GM23338 (cell line): ENCODE data around the gene TMEM59L. TPM values are rescaled to one million over a fixed set of nuclear protein-coding genes. Genes with fewer than 3 reads are reported as not detected.

Experiments
- ATAC-seq: fragments of 200-7000 bp; cut with Tn5 transposase; 3 replicates; pipeline ENCODE4 v1.9.1; 2020
- DNase-seq: peaks from one replicate; pipeline ENCODE4 v3.0.0-alpha.2; 2015; ENCODE audit warnings: low spot score
- H2AFZ ChIP-seq: fragments of 200-600 bp; sonication (generic); 2 replicates; pipeline ENCODE4 v1.8.0; 2016; ENCODE audit warnings: antibody characterized with exemption, mild to moderate bottlenecking, moderate library complexity
- H3F3A ChIP-seq: fragments of 200-600 bp; sonication (generic); replicated peaks from 2 replicates; pipeline ENCODE4 v1.8.0; 2017; ENCODE audit warnings: antibody characterized with exemption, mixed run types, low read depth
- H3K27ac ChIP-seq: fragments of 200-600 bp; sonication (generic); 2 replicates; pipeline ENCODE4 v1.6.1; 2016; ENCODE audit warnings: low read depth
- H3K27me3 ChIP-seq: fragments of 200-600 bp; sonication (generic); 2 replicates; pipeline ENCODE4 v1.8.0; 2016; ENCODE audit warnings: mild to moderate bottlenecking, mixed run types, moderate library complexity; ENCODE audit not compliant: insufficient read depth
- H3K36me3 ChIP-seq: fragments of 200-600 bp; sonication (generic); 2 replicates; pipeline ENCODE4 v1.8.0; 2016; ENCODE audit warnings: mild to moderate bottlenecking; ENCODE audit not compliant: insufficient read depth
- H3K4me1 ChIP-seq: fragments of 200-600 bp; sonication (generic); 2 replicates; pipeline ENCODE4 v1.8.0; 2016; ENCODE audit warnings: mild to moderate bottlenecking, moderate library complexity; ENCODE audit not compliant: insufficient read depth
- H3K4me2 ChIP-seq: fragments of 200-600 bp; sonication (generic); 2 replicates; pipeline ENCODE4 v1.7.1; 2017; ENCODE audit warnings: mixed run types
- H3K4me3 ChIP-seq: fragments of 200-600 bp; sonication (generic); 2 replicates; pipeline ENCODE4 v1.6.1; 2016; ENCODE audit warnings: mixed run types
- H3K79me2 ChIP-seq: fragments of 200-600 bp; sonication (generic); replicated peaks from 2 replicates; pipeline ENCODE4 v1.8.0; 2017; ENCODE audit warnings: mild to moderate bottlenecking; ENCODE audit not compliant: insufficient read depth
- H3K9me2 ChIP-seq: fragments of 200-600 bp; sonication (generic); 2 replicates; pipeline ENCODE4 v1.8.0; 2017; ENCODE audit not compliant: insufficient read depth
- H4K20me1 ChIP-seq: fragments of 200-600 bp; sonication (generic); replicated peaks from 2 replicates; pipeline ENCODE4 v1.8.0; 2017; ENCODE audit warnings: mild to moderate bottlenecking; ENCODE audit not compliant: insufficient read depth
- H3K27ac Mint-ChIP-seq: 2 replicates; pipeline ENCODE4 v1.8.0; 2020; ENCODE audit warnings: inconsistent platforms, mild to moderate bottlenecking, moderate library complexity, mixed read lengths
- H3K27me3 Mint-ChIP-seq: 3 replicates; pipeline ENCODE4 v1.8.0; 2022; ENCODE audit warnings: low read depth, mild to moderate bottlenecking, moderate library complexity, mixed read lengths, inconsistent platforms; ENCODE audit not compliant: insufficient read depth, poor library complexity
- H3K36me3 Mint-ChIP-seq: 3 replicates; pipeline ENCODE4 v1.8.0; 2021; ENCODE audit warnings: low read depth, mild to moderate bottlenecking, inconsistent platforms, moderate library complexity, mixed read lengths
- H3K4me1 Mint-ChIP-seq: 3 replicates; pipeline ENCODE4 v1.8.0; 2020; ENCODE audit warnings: mild to moderate bottlenecking, inconsistent platforms, mixed read lengths
- H3K4me3 Mint-ChIP-seq: 3 replicates; pipeline ENCODE4 v1.8.0; 2021; ENCODE audit warnings: moderate library complexity, mild to moderate bottlenecking, inconsistent platforms, mixed read lengths
- H3K9me3 Mint-ChIP-seq: 3 replicates; pipeline ENCODE4 v1.8.0; 2020; ENCODE audit warnings: moderate library complexity, mild to moderate bottlenecking, inconsistent platforms, mixed read lengths
- CREB1 ChIP-seq: fragments of 250-450 bp; sonication (Bioruptor Pico); IDR thresholded peaks from 2 replicates; pipeline ENCODE4 v1.5.0; 2020; ENCODE audit warnings: low read depth, mild to moderate bottlenecking, moderate library complexity
- CTCF ChIP-seq, 2 experiments: fragments of 200-600 bp in 1 of 2; sonication (generic) in 1 of 2; conservative IDR thresholded peaks; 2 replicates each; pipeline versions ENCODE4 v1.5.1 to v1.6.1; 2016 to 2017; ENCODE audit warnings: antibody characterized with exemption in 2 of 2, low read depth in 2 of 2, mild to moderate bottlenecking in 2 of 2, moderate library complexity in 1 of 2
- ETS1 ChIP-seq: IDR thresholded peaks from 2 replicates; pipeline ENCODE4 v1.6.1; 2016; ENCODE audit warnings: antibody characterized with exemption
- EZH2phosphoT487 ChIP-seq: fragments of 200-600 bp; sonication (generic); IDR thresholded peaks from one replicate; pipeline ENCODE4 v1.8.1; 2018; ENCODE audit warnings: antibody characterized with exemption; ENCODE audit not compliant: unreplicated experiment
- NANOG ChIP-seq: IDR thresholded peaks from 2 replicates; pipeline ENCODE4 v1.6.1; 2016; ENCODE audit warnings: antibody characterized with exemption, borderline replicate concordance
- POLR2AphosphoS5 ChIP-seq: IDR thresholded peaks from 2 replicates; pipeline ENCODE4 v1.6.1; 2016; ENCODE audit warnings: antibody characterized with exemption, low read depth
- STAT1 ChIP-seq: IDR thresholded peaks from one replicate; pipeline ENCODE4 v1.6.1; 2016; ENCODE audit warnings: antibody characterized with exemption; ENCODE audit not compliant: unreplicated experiment
- ZNF114 ChIP-seq: fragments of 250-450 bp; sonication (Bioruptor Pico); IDR thresholded peaks from 2 replicates; pipeline ENCODE4 v1.5.0; 2020; ENCODE audit warnings: mild to moderate bottlenecking, moderate library complexity
- ZNF331 ChIP-seq: fragments of 250-450 bp; sonication (Bioruptor Pico); IDR thresholded peaks from 2 replicates; pipeline ENCODE4 v1.5.0; 2020; ENCODE audit warnings: low read depth, mild to moderate bottlenecking, moderate library complexity
- ZNF462 ChIP-seq: fragments of 250-450 bp; sonication (Bioruptor Pico); IDR thresholded peaks from 2 replicates; pipeline ENCODE4 v1.5.0; 2020; ENCODE audit warnings: mild to moderate bottlenecking, moderate library complexity
- polyA plus RNA-seq: library from polyadenylated mRNA; unstranded; fragments of >200 nt; fragmentation: Nextera tagmentation; extraction: Ambion mirVana; gene quantifications from 2 replicates; pipeline ENCODE4 v1.2.1, GENCODE V29; 2016
- total RNA-seq: library from RNA; depleted of rRNA; stranded (reverse); fragments of >200 nt; shearing (Covaris generic); gene quantifications from 2 replicates; pipeline ENCODE4 v1.2.3, GENCODE V29; 2014

The TMEM59L gene
- total and polyA plus RNA-seq, 2 experiments from 2014 or later = 9.8 to 15.7 TPM

GRCh38 chr19:18668252-18668631 lies 55.6 kb downstream of the TMEM59L start (continued):
- TF ChIP-seq POLR2AphosphoS5 (no peak), CREB1 (CRISPR knock-in tag) (no peak), STAT1 (no peak), ZNF331 (no peak), EZH2phosphoT487 (no peak)

- Mint-ChIP-seq H3K27me3 (peaks cover 6% of the 10 kb centered on the region), H3K9me3 (no peaks in the 10 kb centered on the region), H3K4me1 (peaks cover 9% of the 10 kb centered on the region), H3K36me3 (peaks cover 10% of the 10 kb centered on the region; the same call in 2 of the 3 replicates), H3K27ac (no peak overlapping the region), H3K4me3 (no peak overlapping the region)
- peaks cover 13% of the 10 kb centered on the region; the same call in 1 of the 2 replicates for H3F3A ChIP-seq
- no peaks in the 10 kb centered on the region for H3K79me2 ChIP-seq
- no peak for DNase-seq
- no peak overlapping the region for H3K4me2 ChIP-seq
- H3K27me3 ChIP-seq = no peaks in the 10 kb centered on the region
- H3K36me3 ChIP-seq = no peaks in the 10 kb centered on the region
- H3K9me2 ChIP-seq = no peaks in the 10 kb centered on the region
- no peak for ATAC-seq
- TF ChIP-seq ZNF331 (no peak), STAT1 (no peak), EZH2phosphoT487 (no peak), ZNF114 (CRISPR knock-in tag) (no peak), POLR2AphosphoS5 (no peak), CREB1 (CRISPR knock-in tag) (no peak), NANOG (no peak), ZNF462 (CRISPR knock-in tag) (no peak), CTCF (conservative IDR thresholded peaks at IDR 0.05; ENCODE audit: low read depth in 2 of 2) (no peak), ETS1 (no peak)
- no peak overlapping the region for H3K4me3 ChIP-seq
- H2AFZ ChIP-seq = no peak overlapping the region
- H4K20me1 ChIP-seq = no peaks in the 10 kb centered on the region
- H3K27ac ChIP-seq = no peak overlapping the region
- no peaks in the 10 kb centered on the region; the same call in 1 of the 2 replicates for H3K4me1 ChIP-seq
These were observed 56.3 kb downstream of the TMEM59L start for GRCh38 chr19:18668744-18669523.
